Tongue (tissue), 2 donors: ENCODE data around the gene PARD3. TPM values are rescaled to one million over a fixed set of nuclear protein-coding genes. Genes with fewer than 3 reads are reported as not detected.
"Not testable (repeated sequence)": the region's sequence is repeated elsewhere in the genome, so short reads cannot be mapped to it uniquely, and the experiment has no call there.

Experiments
- DNase-seq: peaks from one replicate; pipeline ENCODE4 v3.0.0-alpha.2; 2015
- total RNA-seq: library from RNA; depleted of rRNA; stranded (reverse); fragments of >200 nt; gene quantifications from one replicate; pipeline ENCODE4 v1.2.3, GENCODE V29; 2014

PARD3 gene
- total RNA-seq, 1 donor from 2014 or later = 129 TPM

DNA sequence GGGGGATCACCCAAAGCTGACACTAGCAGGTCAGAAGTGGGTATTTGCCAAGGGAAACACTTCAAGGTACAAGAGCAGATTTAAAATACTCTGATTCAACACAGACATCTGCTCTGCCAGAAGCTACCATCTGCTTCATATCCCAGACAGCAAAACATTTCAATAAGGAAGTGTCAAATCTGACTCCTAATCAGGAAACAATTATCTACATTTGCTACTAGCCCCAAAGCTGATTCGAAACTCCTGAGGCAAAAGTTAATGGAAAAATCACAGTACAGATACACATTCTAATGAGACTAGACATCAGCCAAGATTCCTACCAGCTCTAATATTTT is 48.9 kb downstream of the PARD3 start:
- DNase-seq = no peak

DNA sequence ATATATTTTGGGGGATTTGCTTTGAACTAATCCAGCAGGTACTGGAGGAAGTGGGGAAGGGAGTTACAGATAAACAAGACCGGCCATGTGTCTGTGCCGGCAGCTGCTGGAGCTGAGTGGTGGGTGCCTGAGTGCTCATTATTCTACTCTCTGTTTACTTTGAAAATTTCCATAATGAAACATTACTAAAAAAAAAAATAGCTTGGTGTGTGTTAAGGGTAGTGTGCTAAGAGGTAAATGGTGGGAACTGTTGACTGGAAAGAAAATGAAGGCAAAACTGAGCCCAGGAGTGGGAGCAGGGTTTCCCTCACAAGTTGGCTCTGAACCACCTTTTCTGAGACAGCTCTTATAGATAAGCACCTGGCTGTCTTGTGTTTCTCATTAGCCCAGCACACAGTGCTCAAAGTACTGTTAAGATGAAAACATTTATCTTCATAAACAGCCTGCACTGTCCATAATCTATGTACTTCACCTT is 50.6 kb downstream of the PARD3 start:
- no peak for DNase-seq

DNA sequence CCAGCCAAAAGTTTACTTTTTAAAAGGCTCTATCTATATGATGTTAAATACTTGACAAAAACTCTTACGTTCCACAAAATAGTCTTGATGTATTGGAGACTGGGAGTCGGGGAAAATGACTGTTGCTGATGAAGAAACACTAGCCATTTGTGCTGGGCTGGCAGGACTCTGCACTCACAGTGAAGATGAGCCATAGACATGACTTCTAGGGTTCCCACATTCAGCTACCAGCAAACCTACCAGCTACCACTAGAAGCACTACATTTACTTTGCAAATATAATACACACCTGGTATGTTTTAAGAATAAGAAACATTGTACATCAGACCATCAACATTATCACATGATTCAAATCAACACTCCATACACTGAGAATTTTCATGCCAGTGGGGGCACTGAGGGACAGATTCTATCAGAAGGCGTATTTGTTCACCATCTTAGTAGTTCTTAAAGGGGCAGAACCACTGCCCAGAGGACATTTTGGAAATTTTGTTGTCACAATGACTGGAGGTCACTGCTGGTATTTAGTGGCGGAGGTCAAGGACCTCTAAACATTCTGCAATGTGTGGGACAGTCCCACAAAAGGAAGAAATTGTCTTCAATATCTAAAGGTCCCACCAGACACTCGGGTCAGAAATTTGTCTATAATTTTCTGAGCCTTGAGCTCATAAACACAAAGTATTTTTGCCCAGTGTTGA is 52.3 kb downstream of the PARD3 start:
- no peak for DNase-seq

DNA sequence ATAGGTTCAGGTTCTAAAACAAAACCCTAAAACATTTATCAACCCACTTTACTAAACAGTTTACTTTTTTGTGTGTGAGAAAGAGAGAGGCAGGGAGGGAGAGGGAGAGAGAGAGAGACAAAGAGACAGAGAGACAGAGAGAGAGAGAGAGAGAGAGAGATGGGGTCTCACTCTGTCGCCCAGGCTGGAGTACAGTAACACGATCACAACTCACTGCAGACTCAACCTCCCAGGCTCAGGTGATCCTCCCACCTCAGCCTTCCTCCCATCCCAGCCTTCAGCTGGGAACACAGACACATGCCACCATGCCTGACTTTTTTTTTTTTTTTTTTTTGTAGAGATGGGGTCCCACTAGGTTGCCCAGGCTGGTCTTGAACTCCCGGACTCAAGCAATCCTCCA is 52.9 kb downstream of the PARD3 start:
- no peak for DNase-seq

DNA sequence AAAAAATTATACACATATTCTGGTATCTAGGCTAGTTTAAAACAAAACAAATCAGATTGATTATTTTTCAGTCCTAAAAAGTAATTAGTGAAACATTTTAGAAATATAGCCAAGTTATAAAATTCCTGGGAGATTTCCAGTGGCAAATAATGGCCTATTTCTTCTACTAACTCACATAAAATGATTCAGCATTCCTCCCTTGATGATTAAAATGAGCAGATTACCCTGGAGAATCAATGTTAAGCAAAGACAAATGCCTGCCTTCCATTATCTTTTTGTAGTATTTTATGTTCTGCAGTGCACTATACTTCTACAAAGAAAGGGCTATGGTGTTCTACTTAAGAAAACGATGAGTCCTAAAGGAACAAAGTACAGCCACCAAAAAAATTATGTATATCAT is 53.6 kb downstream of the PARD3 start:
- no peak for DNase-seq

DNA sequence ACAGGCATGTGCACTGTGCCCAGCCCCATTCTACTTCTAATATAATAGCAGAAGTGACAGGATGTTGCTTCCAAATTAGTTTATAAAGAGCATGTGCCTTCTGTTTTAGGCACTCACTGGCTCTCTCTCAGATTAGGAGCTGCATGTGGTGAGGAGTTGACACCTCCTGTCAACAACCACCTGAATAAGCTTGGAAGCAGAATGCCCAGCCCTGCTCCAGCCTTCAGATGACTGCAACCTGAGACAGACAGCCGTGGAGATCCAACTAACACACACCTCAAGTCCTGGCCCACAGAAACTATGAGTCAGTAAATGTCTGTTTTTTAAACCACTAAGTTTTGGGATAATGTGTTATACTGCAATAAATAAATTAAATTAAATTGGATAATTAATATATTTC is 54.5 kb downstream of the PARD3 start:
- DNase-seq = peak; percentile 39

DNA sequence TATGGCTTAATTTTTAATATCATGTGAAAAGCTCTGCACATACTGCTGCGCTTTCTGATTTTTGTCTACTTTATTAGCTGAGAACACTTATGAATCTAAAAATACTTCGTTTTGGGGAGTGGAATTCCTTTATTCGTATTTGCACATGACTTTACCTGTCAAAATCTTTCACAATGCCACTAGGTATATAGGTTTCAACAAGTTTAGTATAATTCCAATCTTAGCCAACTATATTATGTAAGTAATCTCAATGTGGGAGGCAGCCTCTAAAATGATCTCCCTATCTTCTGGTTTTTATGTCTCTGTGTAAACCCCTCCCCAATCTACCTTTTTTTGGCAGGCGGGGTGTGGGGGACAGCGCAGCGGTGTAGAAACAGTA is 55.3 kb downstream of the PARD3 start:
- peak; percentile 29 for DNase-seq

DNA sequence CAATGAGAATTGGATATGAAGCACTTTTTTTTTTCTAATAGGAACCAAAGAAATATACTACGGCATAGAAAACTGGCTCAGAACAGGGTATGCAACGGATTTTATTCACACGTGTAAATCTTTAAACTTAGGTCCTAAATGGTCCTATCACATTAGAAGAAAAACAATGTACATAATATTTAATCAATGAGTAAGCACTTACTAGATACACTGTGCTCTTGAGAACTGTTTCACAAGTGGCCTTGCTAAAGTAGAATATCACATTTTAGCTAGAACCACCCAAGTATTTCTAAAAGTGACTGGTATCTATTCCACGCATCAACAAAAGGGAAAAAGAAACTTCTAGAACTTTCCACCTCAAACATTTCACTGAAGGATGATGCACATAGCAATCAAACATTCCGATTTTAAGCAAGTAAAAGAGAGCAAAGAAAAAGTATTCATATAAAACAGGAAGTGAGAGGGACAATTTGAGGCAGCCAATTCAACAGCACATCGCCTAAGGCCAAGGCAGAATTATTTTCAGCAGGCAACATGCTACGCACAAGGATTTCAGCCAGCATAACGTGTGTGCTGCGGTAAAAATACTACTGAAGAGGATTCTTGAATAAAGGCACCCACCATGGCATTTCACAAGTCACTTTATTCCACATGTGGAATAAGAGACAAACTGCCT is 55.8 kb downstream of the PARD3 start:
- no peak for DNase-seq

DNA sequence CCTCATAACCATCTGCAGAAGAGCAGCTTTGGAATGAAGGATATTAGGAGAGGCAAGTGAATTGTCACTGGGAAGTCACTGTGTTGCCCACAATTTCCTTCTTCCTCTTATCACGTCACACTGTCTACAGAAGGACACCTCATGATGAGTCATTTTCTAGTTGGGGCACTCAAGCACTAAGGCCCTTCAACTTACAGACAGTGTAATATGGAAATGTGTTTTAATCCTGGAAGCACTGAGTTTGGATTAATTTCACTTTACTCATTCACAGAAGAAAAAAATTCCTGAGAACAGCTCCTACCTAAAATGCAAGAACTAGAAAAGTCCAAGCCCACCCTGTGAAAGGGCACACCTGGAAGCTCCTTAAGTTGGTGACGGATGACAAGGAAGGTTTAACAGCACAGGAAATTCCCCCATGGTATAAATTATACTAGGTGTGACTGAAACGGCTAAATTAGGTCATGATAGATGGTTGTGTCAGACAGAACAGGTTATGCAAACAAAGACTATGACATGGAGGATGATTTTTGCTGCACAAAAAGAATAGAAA is 56.6 kb downstream of the PARD3 start:
- no peak for DNase-seq

DNA sequence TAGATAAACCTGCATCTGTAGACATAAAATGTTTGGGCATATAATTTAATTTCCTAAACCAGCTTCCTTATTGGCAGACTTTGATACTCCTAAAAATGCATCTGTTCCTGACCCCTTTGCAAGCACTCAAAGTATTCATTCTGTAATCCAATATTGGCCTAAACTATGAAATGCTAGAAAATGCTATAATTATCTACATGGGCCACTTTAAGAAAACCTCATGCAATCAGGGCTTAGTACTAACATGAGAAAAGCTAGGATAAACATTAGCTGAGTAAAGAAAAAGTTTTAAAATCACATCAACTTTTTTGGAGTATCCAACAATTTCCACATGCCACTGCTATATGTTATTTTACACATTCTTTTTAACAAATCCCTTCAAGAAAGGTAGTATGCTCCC is 57.2 kb downstream of the PARD3 start:
- DNase-seq = no peak

DNA sequence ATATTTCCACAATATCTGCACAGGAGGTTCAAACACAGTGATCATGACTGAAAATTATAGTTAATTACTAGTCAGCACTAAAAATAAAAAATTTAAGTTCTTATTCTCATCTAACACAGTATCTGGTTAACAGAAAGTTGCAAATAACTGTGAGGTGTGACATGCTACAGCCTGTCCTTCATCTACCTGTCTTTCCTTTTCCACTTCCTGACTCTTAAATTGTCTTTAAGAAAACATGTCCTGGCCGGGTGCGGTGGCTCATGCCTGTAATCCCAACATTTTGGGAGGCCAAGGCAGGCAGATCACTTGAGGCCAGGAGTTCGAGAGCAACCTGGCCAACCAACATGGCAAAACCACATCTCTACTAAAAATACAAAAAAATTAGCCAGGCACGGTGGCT is 57.9 kb downstream of the PARD3 start:
- not testable (repeated sequence) for DNase-seq

DNA sequence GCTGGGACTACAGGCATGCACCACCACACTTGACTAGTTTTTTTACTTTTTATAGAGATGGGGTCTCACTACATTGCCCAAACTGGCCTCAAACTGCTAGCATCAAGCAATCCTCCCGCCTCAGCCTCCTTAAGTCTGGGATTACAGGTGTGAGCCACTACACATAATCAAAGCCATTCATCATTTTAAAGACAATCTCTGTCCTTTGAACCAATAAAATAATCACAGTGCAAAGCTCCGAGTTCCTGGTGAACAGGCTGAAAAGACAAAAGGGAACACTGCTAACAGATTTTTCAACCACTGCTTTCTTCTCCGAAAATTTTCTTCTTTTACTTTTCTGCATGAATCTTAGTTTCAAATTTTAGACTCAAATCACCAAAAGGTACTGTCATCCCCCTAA is 58.5 kb downstream of the PARD3 start:
- DNase-seq = no peak

DNA sequence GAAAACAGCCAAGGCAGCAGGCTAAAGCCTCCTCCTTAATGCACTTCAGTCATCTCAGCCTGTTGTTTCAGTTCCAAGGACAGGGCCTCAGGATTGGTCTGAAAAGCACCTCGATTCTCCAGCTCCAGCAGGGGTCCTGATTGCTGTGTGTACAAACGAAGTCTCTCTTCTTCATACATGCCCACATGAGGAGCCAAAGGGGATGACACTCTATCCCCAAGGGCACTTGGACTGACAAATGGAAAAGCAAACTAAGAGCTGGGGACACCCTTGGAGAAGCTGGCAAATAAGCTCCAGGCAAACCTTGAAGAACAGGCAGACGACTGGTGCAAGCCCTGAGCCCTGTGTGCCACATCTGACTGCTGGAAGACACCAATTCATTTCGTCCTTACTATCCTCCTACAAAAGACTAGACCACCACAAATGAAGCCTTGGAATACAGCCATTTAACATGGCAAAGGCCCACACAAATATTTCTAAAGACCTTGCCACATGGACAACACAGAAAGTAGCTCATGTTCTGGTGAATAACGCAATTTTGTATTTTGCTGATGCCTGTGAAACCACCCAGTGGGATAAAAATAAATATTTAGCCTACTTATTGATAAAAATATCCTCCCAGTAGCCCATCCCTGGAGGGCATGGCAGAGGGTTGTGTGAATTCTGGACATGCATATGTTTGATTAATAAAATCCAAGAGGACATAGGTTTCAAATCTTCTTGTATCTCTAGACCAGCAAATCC is 61.9 kb downstream of the PARD3 start:
- DNase-seq = no peak

DNA sequence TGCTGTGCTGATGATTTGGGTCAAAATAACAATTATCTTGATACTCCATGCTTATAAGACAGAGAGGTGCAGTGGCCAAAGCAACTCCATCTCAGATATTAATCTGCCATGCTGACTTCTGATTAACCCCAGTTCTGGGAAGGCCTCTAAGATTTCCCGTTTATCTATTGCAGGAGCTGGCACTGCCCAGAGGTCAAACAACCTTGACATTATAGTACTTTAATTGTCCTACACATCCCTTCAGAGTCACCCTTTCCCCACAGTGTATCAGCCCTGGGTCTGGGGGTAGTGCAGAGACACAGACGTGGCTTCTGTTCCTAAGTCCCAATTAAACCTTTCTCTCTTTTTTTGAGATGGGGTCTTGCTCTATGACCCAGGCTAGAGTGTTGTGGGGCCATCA is 63.8 kb downstream of the PARD3 start:
- no peak for DNase-seq

DNA sequence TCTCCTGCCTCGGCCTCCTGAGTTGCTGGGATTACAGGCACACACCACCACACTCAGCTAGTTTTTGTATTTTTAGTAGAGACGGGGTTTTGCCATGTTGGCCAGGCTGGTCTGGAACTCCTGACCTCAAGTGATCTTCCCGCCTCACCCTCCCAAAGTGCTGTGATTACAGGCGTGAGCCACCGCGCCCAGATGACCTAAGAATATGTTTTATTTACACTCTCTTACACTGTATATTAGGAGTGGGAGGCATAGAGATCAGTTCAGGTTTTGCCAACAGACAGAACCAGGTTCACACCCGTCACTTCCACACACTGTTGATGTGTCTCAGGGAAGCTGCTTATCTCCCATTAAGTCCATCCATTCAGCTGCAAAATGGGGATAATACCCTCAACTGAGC is 64.3 kb downstream of the PARD3 start:
- DNase-seq = not testable (repeated sequence)

DNA sequence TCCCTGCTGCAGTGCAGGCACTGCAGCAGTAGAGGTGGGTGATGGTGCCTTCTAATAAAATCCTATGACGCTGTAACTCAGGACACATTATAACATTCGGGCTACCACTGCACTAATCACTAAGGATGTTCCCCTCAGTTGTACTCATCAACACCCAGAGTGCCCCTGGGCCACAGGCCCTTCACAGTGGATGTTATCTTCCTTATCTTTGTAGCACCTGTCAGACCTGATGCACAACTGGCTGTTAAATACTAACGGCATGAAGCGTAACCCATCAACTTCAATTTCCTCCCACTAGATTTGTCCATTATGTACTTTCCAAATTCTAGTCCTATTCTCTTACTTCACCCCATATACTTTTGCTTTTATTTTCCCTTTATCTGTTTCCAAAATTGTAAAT is 66.3 kb downstream of the PARD3 start:
- no peak for DNase-seq

DNA sequence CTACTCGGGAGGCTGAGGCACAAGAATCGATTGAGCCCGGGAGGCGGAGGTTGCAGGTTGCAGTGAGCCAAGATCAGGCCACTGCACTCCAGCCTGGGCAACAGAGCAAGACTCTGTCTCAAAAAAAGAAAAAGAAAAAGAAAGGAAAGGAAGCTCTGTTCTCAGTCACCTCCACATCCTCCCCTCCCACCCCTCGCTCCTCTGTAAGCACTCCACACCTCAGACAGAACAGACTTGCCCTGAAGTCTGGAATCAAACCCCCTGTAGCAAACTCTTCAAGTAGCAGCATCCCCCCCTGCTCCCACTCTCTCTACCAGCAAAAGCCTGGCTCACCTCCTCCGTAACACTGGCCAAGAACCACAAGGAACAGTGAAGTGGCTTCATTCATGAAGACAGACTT is 66.7 kb downstream of the PARD3 start:
- no peak for DNase-seq

DNA sequence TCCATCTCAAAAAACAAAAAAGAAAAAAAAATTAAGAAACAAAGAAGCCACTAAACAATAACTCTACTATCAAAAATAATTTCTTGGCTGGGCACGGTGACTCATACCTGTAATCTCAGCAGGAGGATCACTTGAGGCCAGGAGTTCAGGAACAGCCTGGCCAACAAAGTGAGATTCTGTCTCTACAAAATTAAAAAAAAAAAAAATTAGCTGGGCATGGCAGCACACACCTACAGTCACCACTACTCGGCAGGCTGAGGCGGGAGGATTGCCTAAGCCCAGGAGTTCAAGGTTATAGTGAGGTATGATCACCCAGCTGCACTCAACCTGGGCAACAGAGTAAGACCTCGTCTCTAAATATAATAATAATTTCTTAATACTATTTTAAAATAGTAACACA is 69.0 kb downstream of the PARD3 start:
- no peak for DNase-seq

DNA sequence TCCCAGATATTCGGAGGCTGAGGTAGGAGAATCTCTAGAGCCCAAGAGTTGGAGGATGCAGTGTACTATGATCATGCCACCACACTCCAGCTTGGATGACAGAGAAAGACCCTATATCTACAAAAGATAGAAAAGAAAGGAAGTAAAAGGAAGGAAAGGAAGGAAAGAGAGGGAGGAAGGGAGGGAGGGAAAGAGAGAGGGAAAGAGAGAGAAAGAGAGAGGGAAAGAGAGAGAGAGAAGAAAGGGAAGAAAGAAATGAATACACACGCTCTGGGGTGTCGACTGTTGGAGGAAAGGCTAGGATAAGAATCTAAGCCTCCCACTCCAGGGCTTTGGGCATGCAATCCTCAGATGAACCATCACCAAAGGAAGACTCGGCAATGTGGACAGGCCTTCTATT is 69.9 kb downstream of the PARD3 start:
- no peak for DNase-seq

DNA sequence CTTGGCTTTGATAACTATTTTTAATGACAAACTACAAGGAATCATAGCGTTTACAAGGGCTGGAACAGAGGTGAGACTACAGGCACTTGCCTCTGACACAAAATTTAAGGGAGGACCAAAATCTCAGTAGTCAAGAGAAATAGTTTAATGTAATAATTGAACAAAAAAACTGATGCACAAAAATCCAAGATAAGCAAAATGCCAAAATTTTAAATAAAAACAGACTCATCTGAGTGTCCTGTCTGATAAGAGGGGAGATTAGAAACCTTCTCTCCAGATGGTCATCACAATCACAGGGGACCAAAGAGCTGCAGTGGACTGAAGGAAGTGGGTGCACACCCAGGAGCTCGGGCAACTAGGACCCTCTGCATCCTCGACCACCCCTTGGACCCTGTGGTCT is 70.5 kb downstream of the PARD3 start:
- DNase-seq = no peak

DNA sequence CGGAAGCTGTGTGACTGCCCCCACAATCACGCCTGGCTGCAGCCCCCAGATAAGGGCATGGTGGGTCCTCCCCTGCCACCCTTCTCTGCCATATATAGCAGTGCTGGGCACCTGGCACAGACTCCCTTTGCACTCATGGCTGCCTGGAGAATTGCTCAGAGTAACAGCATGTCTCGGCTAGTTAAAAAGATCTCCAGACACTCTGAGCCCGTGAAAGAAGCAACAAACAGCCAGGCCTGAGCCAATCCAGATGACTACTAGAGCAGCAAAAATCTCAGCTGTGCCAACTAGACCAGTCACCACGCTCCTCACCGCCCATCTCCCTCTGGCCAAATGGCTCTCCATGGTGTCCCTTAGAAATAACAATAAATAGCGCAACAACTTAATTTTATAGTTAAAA is 71.3 kb downstream of the PARD3 start:
- DNase-seq = peak; percentile 76

DNA sequence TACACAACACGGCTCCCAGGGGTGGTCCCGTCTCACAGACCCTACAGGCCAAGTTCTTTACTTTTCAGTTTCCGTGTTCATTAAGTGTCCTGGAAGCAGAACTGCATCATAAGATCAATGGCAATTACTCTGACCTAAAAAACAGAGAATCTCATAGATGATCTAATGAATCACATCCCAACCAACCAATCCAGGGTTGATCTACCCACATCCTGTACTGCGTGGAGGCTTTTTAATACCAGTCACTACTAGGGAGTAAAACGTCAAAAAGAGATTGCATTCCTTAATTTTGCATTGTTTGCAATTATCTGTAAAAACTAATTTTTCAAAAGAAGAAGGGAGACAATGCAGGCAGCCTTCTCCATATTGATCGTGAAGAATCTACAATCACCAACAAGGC is 72.6 kb downstream of the PARD3 start:
- DNase-seq = no peak

DNA sequence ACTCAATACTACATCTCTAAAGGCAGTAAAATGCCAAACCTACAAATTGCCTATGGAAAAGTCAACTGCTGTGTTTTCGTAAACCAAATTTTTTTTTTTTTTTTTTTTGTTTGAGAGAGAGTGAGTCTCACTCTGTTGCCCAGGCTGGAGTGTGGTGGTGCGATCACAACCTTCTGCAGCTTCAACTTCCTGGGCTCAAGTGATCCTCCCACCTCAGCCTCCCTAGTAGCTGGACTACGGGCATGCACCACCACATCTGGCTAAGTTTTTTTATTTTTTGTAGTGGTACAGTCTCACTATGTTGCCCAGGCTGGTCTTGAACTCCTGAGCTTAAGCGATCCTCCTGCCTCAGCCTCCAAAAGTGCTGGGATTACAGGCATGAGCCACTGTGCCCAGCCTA is 74.0 kb downstream of the PARD3 start:
- not testable (repeated sequence) for DNase-seq
